Right lung (tissue), 5 donors: ENCODE results near the gene PDAP1. TPM values are rescaled to one million over a fixed set of nuclear protein-coding genes. Genes with fewer than 3 reads are reported as not detected.
"Not testable (repeated sequence)": the region's sequence is repeated elsewhere in the genome, so short reads cannot be mapped to it uniquely, and the experiment has no call there.

ENCODE experiments used
- DNase-seq, 2 donors: peaks; one replicate each; pipeline ENCODE4 v3.0.0-alpha.2; 2013
- polyA plus RNA-seq, 5 donors: library from polyadenylated mRNA; unstranded; fragments of 120-200 nt; gene quantifications; one replicate each; pipeline versions ENCODE4 v1.2.1 to v1.2.3, GENCODE V29; 2013; ENCODE audit warnings: inconsistent platforms in 1 of 5, low replicate concordance in 1 of 5; ENCODE audit not compliant: insufficient read length in 5 of 5, insufficient read depth in 1 of 5

The PDAP1 gene
- polyA plus RNA-seq, 5 donors: 109 to 166 (median 135) TPM

- no peak for DNase-seq
Measured at GRCh38 chr7:99397297-99397983, 11.0 kb downstream of the PDAP1 start.

- DNase-seq: no peak
Measured at GRCh38 chr7:99396418-99397296, 11.7 kb downstream of the PDAP1 start.

GRCh38 chr7:99395616-99396327 is 12.6 kb downstream of the PDAP1 start:
- DNase-seq: no peak

GRCh38 chr7:99394188-99394502 is 14.3 kb downstream of the PDAP1 start:
- no peak for DNase-seq

GRCh38 chr7:99393355-99394187 is 14.8 kb downstream of the PDAP1 start:
- peak in 1 of 2 donors; percentile 53 for DNase-seq

GRCh38 chr7:99392659-99393354 is 15.6 kb downstream of the PDAP1 start:
- DNase-seq: peak; percentile 63 to 72

- DNase-seq: no peak
Measured at GRCh38 chr7:99392046-99392445, 16.4 kb downstream of the PDAP1 start.

GRCh38 chr7:99390941-99391602 is 17.3 kb downstream of the PDAP1 start:
- no peak for DNase-seq

GRCh38 chr7:99389772-99390171 is 18.6 kb downstream of the PDAP1 start:
- no peak for DNase-seq

GRCh38 chr7:99387912-99388311 is 20.5 kb downstream of the PDAP1 start:
- no peak for DNase-seq

GRCh38 chr7:99387239-99387635 is 21.2 kb downstream of the PDAP1 start:
- not testable (repeated sequence) for DNase-seq

- no peak for DNase-seq
Measured at GRCh38 chr7:99386584-99387238, 21.7 kb downstream of the PDAP1 start.

GRCh38 chr7:99385564-99385963 is 22.8 kb downstream of the PDAP1 start:
- DNase-seq: no peak

GRCh38 chr7:99384523-99384922 is 23.9 kb downstream of the PDAP1 start:
- DNase-seq: no peak

GRCh38 chr7:99383791-99384370 is 24.5 kb downstream of the PDAP1 start:
- DNase-seq: no peak

- no peak for DNase-seq
Measured at GRCh38 chr7:99383203-99383602, 25.2 kb downstream of the PDAP1 start.

- DNase-seq: no peak
Measured at GRCh38 chr7:99381664-99382075, 26.7 kb downstream of the PDAP1 start.

GRCh38 chr7:99380823-99381663 is 27.4 kb downstream of the PDAP1 start:
- no peak for DNase-seq
